D721Med (cell line): ENCODE measurements around the gene GLRX3.
"Not testable (repeated sequence)": the region's sequence is repeated elsewhere in the genome, so short reads cannot be mapped to it uniquely, and the experiment has no call there.

ENCODE experiments used
- DNase-seq: peaks from one replicate; pipeline ENCODE4 v3.0.0; 2011; ENCODE audit warnings: low spot score; ENCODE audit not compliant: insufficient read length
- FAIRE-seq: peaks from 2 replicates; lab custom pipeline; 2011; peaks lifted over from hg19 to GRCh38; lab: Jason Lieb, UNC
- TF ChIP-seq, protein P1 (sequence below): IDR thresholded peaks from 2 replicates; pipeline ENCODE4 v1.5.1; 2012; ENCODE audit warnings: mild to moderate bottlenecking, control low read depth; ENCODE audit not compliant: insufficient read depth; ENCODE audit errors: missing control alignments

The GLRX3 gene

DNA sequence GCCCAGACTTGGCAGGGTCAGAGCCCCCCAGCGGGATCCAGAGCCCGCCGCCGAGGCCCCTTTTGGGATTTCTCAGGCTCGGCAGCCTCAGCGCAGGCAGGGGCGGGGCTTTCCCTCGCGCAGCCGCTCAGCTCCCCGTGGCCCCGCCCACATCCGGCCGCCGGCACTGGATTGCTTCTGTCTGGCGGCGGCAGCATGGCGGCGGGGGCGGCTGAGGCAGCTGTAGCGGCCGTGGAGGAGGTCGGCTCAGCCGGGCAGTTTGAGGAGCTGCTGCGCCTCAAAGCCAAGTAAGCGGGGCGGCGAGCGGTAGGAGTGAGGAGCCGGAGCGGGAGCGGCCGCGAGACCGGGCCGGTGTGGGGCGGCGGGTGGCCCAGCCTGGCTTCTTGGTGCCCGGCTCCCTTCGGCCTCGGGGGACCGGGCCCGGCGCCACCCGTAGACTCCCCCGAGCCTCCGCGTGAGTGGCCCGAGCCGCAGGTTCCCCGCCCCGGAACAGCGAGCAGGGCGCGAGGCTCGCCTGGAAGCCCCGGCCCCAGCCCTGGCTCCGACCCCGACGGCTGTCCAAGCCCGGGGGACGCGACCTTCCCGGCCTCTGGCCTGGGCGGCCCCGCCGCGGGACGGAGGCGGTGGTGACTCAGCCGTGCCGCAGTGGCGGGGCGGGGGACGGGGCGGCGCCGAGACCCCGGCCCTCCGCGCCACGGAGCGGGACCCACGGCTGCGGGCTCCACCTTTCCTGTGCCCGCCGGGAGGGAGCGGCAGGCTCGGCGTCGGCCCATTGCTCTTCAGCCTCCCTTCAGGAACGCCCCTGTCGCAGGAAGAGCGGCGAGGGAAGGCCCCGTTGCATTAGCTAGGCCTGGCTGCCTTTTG lies at the start of gene GLRX3:
GLRX3 (plus strand) TSS at position 166 of the 864 bp plus-strand sequence; CDS start at position 196, 30 bp downstream.
- TF ChIP-seq, protein P1, sequence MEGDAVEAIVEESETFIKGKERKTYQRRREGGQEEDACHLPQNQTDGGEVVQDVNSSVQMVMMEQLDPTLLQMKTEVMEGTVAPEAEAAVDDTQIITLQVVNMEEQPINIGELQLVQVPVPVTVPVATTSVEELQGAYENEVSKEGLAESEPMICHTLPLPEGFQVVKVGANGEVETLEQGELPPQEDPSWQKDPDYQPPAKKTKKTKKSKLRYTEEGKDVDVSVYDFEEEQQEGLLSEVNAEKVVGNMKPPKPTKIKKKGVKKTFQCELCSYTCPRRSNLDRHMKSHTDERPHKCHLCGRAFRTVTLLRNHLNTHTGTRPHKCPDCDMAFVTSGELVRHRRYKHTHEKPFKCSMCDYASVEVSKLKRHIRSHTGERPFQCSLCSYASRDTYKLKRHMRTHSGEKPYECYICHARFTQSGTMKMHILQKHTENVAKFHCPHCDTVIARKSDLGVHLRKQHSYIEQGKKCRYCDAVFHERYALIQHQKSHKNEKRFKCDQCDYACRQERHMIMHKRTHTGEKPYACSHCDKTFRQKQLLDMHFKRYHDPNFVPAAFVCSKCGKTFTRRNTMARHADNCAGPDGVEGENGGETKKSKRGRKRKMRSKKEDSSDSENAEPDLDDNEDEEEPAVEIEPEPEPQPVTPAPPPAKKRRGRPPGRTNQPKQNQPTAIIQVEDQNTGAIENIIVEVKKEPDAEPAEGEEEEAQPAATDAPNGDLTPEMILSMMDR, result no peak
- FAIRE-seq (no peak), DNase-seq (peak; percentile 41)

DNA sequence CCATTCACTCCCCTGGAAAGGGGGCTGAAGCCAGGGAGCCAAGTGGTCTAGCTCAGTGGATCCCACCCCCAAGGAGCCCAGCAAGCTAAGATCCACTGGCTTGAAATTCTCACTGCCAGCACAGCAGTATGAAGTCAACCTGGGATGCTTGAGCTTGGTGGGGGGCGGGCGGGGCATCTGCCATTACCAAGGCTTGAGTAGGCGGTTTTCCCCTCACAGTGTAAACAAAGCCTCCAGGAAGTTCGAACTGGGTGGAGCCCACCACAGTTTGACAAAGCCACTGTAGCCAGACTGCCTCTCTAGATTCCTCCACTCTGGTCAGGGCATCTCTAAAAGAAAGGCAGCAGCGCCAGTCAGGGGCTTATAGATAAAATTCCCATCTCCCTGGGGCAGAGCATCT lies 45.6 kb upstream of the GLRX3 start:
- DNase-seq, FAIRE-seq: not testable (repeated sequence)

DNA sequence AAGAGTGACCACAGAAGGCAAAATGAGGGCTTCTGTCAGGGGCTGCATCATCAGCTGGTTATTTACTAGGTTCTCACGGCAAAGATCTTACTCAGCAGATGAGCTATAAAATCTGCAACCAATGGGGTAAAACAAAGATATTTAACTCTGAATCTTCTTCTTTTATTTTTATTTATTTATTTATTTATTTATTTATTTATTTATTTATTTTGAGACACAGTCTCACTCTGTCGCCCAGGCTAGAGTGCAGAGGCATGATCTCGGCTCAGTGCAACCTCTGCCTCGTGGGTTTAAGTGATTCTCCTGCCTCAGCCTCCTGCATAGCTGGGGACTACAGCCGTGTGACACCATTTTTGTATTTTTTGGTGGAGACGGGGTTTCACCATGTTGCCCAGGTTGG lies 36.8 kb upstream of the GLRX3 start:
- FAIRE-seq, result no peak
- no peak for DNase-seq
- TF ChIP-seq, protein P1, result no peak

DNA sequence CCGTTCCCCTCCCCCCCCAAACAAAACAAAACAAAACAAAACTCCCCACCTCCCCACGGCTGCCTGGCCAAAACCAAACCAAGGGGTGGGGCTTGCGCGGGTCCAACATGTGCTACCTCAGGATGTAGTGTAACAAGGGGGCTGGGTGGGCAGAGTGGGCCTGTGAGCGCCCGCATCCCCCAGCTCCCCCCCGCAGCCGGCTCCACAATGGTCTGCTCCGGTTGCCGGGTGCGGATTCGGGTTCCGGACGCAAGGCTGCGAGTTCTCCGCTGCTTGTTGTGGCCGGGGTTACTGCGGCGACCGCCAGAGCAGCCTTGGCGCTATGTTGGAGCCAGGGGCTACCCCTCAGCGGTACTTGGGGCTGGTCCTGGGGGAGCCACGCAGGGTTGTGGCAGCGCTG lies 30.5 kb upstream of the GLRX3 start:
- FAIRE-seq (no peak), DNase-seq (no peak)
- TF ChIP-seq, protein P1, result no peak

DNA sequence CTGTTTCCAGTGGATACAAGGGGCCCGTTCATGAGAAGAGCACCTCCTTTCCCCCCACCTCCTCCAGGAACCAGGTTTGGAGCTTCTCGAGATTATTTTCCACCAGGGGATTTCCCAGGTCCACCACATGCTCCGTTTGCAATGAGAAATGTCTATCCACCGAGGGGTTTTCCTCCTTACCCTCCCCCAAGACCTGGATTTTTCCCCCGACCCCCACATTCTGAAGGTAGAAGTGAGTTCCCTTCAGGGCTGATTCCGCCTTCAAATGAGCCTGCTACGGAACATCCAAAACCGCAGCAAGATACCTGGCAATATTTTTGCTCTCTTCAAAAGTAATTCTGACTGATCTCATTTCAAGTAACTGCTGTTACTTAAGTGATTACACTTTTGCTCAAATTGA lies 28.0 kb upstream of the GLRX3 start:
- not testable (repeated sequence) for FAIRE-seq, DNase-seq

DNA sequence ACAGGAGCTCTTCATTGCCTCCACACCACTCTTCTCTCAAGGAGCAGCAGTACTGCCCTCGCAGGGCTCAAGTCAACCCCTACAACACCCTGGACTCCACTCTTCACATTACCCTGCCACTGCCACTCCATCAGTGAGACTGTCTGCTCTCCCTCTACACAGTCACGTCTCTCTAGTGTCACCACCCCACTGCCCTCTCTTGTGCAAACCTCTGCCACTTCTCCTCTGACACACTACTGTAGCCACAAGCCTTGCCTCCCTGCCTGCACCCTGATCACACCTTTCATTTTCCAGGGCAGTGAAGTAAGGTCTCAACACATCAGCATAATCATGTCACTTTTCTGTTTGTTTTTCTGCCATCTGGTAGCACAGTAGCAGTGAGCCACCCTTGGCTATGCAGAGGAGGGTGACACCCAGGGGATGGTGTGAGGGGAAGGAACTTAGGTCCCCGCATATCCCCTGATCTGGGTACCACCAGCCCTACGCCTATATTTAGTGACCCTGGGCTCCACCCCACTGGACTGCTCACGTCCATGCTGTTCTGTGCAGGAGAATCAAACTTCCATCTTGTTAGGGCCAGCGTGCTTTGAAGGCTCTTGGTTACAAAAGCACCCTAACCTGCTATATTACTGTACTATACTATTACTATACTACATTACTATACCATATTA lies 27.1 kb upstream of the GLRX3 start:
- DNase-seq, result no peak
- FAIRE-seq, result no peak
- TF ChIP-seq, protein P1, result no peak

DNA sequence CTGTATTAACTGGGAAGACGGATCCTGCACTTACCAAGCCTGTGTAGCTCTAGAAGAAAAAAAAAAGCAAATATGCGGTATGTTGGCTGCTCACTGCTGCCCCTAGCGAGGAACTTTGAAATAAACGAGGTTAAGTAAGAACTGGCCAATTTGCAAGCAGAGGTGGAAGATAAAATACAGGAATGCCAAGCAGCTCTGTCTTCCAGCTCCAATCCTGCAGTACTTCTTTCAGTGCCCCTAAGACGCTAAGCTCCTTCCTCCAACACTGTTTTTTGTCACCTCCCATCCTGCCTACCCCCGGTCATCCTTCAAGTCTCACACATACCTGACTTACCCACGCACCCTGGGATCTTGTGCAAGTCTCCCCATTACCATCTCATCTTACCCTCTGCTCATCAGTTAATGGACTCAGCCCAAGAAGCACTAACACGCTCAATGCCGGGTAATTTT lies 26.4 kb upstream of the GLRX3 start:
- no peak for DNase-seq
- TF ChIP-seq, protein P1, result peak; percentile 75
- FAIRE-seq, result no peak
